Measurements from ENCODE around the gene LY86. TPM values are rescaled to one million over a fixed set of nuclear protein-coding genes. Genes with fewer than 3 reads are reported as not detected.
A peak's percentile ranks its signal among the peaks of the same experiment; 100 is the strongest.

The LY86 gene
- total and polyA plus RNA-seq, 2 donors: 3.9 to 4.1 TPM

DNA sequence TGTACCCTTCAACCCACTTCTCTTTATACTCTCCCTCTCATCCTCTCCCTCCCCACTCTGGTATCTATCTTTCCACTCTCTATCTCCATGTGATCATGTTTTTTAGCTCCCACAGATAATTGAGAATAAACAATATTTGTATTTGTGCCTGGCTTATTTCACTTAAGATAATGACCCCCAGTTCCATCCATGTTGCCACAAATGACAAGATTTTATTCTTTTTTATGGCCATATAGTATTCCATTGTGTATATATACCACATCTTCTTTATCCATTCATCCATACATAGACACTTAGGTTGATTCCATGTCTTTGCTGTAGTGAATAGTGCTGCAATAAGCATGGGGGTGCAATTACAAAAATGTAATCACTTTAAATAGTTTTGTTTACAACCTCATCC lies 62.3 kb downstream of the LY86 start:
- Histone ChIP-seq H3K27ac (ENCODE audit: low read depth) (no peak overlapping the region), H3K36me3 (ENCODE audit: insufficient read depth) (no peaks in the 10 kb centered on the region), H3K4me3 (ENCODE audit: low read depth, low read length) (no peak overlapping the region), H3K4me1 (ENCODE audit: insufficient read depth) (no peaks in the 10 kb centered on the region)
- no peak for DNase-seq (ENCODE audit: extremely low spot score)

GRCh38 chr6:6651335-6651734 lies 62.8 kb downstream of the LY86 start:
- Histone ChIP-seq H3K27ac (ENCODE audit: low read depth) (no peak overlapping the region), H3K36me3 (ENCODE audit: insufficient read depth) (no peaks in the 10 kb centered on the region), H3K4me1 (ENCODE audit: insufficient read depth) (no peaks in the 10 kb centered on the region), H3K4me3 (ENCODE audit: low read depth, low read length) (no peak overlapping the region)
- no peak for DNase-seq (ENCODE audit: extremely low spot score)

- 88% methylated on average over 5 of the region's 5 CpGs for WGBS
Observed at GRCh38 chr6:6652932-6653331, 64.4 kb downstream of the LY86 start.

DNA sequence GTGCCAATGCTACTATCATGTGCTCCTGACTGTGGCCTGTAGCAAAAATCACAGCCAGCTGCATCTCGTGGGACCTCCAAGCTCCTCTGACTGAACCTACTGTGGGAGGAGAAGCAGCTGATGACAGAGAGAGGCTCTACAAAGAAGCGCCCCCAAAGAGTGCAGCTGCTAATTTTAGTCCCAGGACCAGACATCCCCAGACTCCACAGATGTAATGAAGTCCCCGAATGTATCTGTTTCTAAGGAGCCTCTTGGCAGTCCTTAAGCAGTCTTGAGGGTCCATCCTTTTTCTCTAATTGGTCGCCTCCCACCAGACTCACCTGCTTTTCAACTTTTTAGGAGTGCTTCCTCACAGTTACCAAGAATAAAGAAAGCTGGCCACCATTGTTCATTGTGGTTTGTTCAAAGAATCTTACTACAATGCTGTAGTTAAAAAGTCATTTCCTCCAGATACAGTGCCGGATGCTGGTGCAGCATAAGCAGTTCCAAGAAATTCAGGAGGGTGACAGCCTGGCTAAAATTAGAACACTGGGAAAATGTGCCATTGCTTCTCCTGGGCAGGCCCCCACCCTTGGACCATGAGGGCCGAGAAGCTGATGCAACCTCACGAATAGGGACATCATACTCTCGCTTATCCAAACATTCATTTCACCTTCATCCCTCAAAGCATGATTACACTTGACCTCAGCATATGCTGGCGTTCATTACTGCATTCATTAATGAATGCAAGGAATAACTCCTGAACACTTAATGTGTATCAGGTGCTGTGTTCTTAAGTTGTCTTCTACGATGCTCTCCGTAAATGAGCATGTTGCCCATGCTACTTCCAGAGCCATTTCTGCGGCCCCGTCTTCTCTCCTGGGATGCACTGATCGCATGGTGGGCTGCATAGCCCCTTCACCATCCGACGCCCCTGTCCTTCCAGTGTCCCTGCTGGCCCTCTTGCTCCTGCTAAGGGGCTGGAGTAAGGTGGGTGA lies 66.4 kb downstream of the LY86 start:
- Histone ChIP-seq H3K27ac (ENCODE audit: low read depth) (no peak overlapping the region), H3K4me1 (ENCODE audit: insufficient read depth) (no peaks in the 10 kb centered on the region), H3K4me3 (ENCODE audit: low read depth, low read length) (no peak overlapping the region), H3K36me3 (ENCODE audit: insufficient read depth) (no peaks in the 10 kb centered on the region)
- 76% methylated on average over 16 of the region's 16 CpGs for WGBS
- no peak for DNase-seq (ENCODE audit: extremely low spot score)

More at GRCh38 chr6:6652932-6653331, 64.4 kb downstream of the LY86 start:
- H3K4me1 ChIP-seq (ENCODE audit: insufficient read depth): no peaks in the 10 kb centered on the region
- no peak overlapping the region for H3K4me3 ChIP-seq (ENCODE audit: low read depth, low read length)
- no peak overlapping the region for H3K27ac ChIP-seq (ENCODE audit: low read depth)
- H3K36me3 ChIP-seq (ENCODE audit: insufficient read depth): no peaks in the 10 kb centered on the region
- DNase-seq (ENCODE audit: extremely low spot score): no peak

DNA sequence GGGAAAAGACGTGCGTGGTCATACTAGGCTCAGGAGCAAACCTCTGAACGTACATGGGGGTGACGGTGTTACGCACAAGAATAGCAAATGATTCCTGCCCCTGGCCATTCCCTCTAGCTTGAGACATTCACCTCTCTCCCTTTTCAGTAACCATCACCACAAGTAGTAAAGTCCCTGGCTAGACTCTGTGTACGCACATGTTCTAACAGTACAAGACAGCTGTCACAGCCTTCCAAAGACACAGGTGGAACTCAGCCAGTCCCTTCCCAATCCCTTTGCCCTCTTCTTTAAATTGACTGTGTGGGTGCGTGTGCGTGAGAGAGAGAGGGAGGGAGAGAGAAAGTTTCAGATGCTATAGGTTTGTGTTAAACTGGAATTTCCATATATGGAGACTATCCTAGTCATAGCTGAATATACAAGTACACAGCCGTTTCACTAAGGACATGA lies 67.3 kb downstream of the LY86 start:
- 84% methylated on average over 9 of the region's 9 CpGs for WGBS
- Histone ChIP-seq H3K4me3 (ENCODE audit: low read depth, low read length) (no peak overlapping the region), H3K36me3 (ENCODE audit: insufficient read depth) (no peaks in the 10 kb centered on the region), H3K4me1 (ENCODE audit: insufficient read depth) (no peaks in the 10 kb centered on the region), H3K27ac (ENCODE audit: low read depth) (no peak overlapping the region)
- DNase-seq (ENCODE audit: extremely low spot score): no peak

DNA sequence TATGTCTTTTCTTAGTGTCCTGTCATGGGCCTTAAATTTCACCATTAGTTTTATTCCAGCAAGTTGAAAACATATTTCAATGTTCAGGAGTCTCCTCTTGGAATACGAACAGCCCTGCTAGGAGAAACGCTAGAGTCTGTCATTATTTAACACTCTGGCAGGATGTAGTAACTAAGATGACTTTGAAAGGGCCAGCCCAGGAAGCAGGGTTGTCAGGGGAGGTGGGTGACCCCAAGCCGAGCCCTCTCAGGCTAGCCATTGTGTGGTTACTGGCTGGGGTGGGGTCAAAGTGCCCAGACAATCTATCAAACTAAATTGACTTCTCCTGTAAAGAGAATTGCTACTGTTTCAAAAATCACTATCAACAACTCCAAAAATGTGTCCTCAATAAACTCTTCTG lies 67.8 kb downstream of the LY86 start:
- Histone ChIP-seq H3K4me1 (ENCODE audit: insufficient read depth) (no peaks in the 10 kb centered on the region), H3K27ac (ENCODE audit: low read depth) (no peak overlapping the region), H3K4me3 (ENCODE audit: low read depth, low read length) (no peak overlapping the region), H3K36me3 (ENCODE audit: insufficient read depth) (no peaks in the 10 kb centered on the region)
- DNase-seq (ENCODE audit: extremely low spot score): no peak
- WGBS: 66% methylated on average over 3 of the region's 3 CpGs

DNA sequence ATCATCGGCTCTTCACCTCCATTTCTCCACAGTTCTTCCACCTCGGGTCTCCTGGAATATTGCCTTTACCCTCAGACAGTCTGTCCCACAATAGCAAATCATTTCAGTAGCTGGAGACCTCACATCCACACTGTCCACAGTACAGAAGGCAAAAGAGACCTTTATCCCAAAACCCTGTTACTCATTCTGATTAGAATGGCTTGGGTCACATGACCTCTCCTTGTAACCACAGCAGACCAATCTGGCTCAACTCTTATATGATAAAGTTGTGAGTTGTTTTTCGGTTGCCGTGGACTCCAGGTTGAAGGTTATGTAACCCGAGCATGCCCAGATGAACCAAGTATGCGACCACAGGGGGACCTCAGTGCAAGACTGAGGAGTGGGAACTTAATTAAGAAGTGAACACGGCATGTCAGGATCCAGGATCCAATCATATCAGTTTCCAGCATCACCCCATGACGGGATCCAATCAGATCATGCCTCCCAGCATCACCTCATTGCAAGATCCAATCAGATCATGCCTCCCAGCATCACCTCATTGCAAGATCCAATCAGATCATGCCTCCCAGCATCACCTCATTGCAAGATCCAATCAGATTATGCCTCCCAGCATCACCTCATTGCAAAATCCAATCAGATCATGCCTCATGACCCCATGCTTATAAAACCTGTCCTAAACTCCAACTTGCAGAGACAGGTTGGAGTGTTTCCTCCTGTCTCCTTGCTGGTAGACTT lies 68.7 kb downstream of the LY86 start:
- Histone ChIP-seq H3K27ac (ENCODE audit: low read depth) (no peak overlapping the region), H3K4me1 (ENCODE audit: insufficient read depth) (no peaks in the 10 kb centered on the region), H3K4me3 (ENCODE audit: low read depth, low read length) (no peak overlapping the region), H3K36me3 (ENCODE audit: insufficient read depth) (no peaks in the 10 kb centered on the region)
- DNase-seq (ENCODE audit: extremely low spot score): no peak
- 91% methylated on average over 8 of the region's 8 CpGs for WGBS

DNA sequence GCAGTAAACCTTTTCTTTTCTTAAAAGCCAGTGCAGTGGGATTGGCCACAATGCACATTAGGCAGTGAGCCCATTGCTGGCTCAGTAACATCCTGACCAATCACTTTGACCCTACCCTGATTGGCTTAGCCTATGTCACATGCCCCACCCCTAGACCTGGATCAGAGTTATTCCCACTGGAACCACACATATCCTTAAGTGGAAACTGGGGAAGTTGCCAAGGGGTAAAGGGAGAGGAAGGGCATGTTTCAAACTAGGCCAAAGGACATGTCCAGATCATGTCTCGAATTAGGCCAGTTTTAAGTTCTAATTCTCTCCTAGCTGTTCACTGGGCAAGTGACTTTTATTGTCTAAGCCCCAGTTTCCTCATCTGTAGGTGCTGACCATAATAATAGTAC lies 69.3 kb downstream of the LY86 start:
- no peak overlapping the region for H3K27ac ChIP-seq (ENCODE audit: low read depth)
- no peak overlapping the region for H3K4me3 ChIP-seq (ENCODE audit: low read depth, low read length)
- H3K36me3 ChIP-seq (ENCODE audit: insufficient read depth): no peaks in the 10 kb centered on the region
- H3K4me1 ChIP-seq (ENCODE audit: insufficient read depth): no peaks in the 10 kb centered on the region
- 86% methylated on average over 1 of the region's 1 CpG for WGBS
- DNase-seq (ENCODE audit: extremely low spot score): no peak

- H3K36me3 ChIP-seq (ENCODE audit: insufficient read depth): no peaks in the 10 kb centered on the region
- DNase-seq (ENCODE audit: extremely low spot score): no peak
- H3K27ac ChIP-seq (ENCODE audit: low read depth): no peak overlapping the region
- whole genome bisulfite sequencing: 64% methylated on average over 7 of the region's 7 CpGs
- no peaks in the 10 kb centered on the region for H3K4me1 ChIP-seq (ENCODE audit: insufficient read depth)
- H3K4me3 ChIP-seq (ENCODE audit: low read depth, low read length): no peak overlapping the region
Observed at GRCh38 chr6:6659600-6660327, 71.2 kb downstream of the LY86 start.

GRCh38 chr6:6660339-6661045 lies 72.0 kb downstream of the LY86 start:
- no peaks in the 10 kb centered on the region for H3K36me3 ChIP-seq (ENCODE audit: insufficient read depth)
- no peaks in the 10 kb centered on the region for H3K4me1 ChIP-seq (ENCODE audit: insufficient read depth)
- no peak overlapping the region for H3K27ac ChIP-seq (ENCODE audit: low read depth)
- H3K4me3 ChIP-seq (ENCODE audit: low read depth, low read length): no peak overlapping the region
- whole genome bisulfite sequencing: 85% methylated on average over 9 of the region's 9 CpGs
- DNase-seq (ENCODE audit: extremely low spot score): no peak

DNA sequence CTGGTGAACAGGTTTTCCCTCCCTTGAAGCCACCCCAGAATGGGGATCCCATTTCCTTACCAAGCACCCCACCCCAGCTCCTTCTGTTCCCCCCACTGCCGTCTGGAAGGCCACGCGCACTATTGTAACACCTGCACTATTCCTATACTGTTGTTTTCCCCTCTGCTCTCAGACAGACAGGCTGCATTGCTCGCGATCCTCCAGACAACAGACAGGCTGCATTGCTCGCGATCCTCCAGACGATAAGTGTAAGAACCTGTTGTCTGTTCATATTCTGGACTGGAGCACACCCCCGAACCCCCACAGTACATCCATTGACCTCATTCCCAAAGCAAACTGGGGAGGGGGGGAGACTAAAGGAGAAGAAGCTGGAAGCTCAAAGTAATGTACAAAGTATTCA lies 72.7 kb downstream of the LY86 start:
- Histone ChIP-seq H3K4me1 (ENCODE audit: insufficient read depth) (no peaks in the 10 kb centered on the region), H3K36me3 (ENCODE audit: insufficient read depth) (no peaks in the 10 kb centered on the region), H3K4me3 (ENCODE audit: low read depth, low read length) (no peak overlapping the region), H3K27ac (ENCODE audit: low read depth) (no peak overlapping the region)
- WGBS: 67% methylated on average over 9 of the region's 9 CpGs
- no peak for DNase-seq (ENCODE audit: extremely low spot score)

DNA sequence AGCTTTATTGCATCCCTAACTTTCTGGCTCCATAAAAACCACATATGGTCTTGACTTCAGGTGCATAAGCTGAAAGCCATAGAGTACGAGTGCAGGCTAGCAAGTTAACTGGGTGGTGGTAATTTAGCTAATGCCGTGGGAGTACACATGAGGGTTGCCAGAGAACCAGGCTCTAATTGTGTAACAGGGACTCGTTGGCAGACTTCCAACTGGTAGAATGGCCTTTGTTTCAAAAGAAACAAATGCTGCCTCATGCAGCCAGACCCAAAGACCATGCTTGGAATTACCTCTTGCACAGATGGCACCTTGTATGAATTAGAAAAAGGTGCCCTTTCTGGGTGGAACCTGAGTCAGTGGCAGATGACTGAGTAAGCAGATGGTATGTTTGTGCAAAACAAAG lies 73.2 kb downstream of the LY86 start:
- Histone ChIP-seq H3K36me3 (ENCODE audit: insufficient read depth) (no peaks in the 10 kb centered on the region), H3K4me1 (ENCODE audit: insufficient read depth) (no peaks in the 10 kb centered on the region), H3K4me3 (ENCODE audit: low read depth, low read length) (no peak overlapping the region), H3K27ac (ENCODE audit: low read depth) (no peak overlapping the region)
- whole genome bisulfite sequencing: 22% methylated on average over 3 of the region's 3 CpGs
- peak; percentile 29 for DNase-seq (ENCODE audit: extremely low spot score)

Measured in urinary bladder (tissue), 4 donors.